GM21529 (cell line): ENCODE data around the gene SPAM1.
A peak's percentile ranks its signal among the peaks of the same experiment; 100 is the strongest.
"Not testable (repeated sequence)": the region's sequence is repeated elsewhere in the genome, so short reads cannot be mapped to it uniquely, and the experiment has no call there.

Source experiments
- ATAC-seq: cut with Tn5 transposase; IDR thresholded peaks from one replicate; pipeline ENCODE4 v1.9.1; 2021; ENCODE audit not compliant: unreplicated experiment

Gene SPAM1, protein sequence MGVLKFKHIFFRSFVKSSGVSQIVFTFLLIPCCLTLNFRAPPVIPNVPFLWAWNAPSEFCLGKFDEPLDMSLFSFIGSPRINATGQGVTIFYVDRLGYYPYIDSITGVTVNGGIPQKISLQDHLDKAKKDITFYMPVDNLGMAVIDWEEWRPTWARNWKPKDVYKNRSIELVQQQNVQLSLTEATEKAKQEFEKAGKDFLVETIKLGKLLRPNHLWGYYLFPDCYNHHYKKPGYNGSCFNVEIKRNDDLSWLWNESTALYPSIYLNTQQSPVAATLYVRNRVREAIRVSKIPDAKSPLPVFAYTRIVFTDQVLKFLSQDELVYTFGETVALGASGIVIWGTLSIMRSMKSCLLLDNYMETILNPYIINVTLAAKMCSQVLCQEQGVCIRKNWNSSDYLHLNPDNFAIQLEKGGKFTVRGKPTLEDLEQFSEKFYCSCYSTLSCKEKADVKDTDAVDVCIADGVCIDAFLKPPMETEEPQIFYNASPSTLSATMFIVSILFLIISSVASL

DNA sequence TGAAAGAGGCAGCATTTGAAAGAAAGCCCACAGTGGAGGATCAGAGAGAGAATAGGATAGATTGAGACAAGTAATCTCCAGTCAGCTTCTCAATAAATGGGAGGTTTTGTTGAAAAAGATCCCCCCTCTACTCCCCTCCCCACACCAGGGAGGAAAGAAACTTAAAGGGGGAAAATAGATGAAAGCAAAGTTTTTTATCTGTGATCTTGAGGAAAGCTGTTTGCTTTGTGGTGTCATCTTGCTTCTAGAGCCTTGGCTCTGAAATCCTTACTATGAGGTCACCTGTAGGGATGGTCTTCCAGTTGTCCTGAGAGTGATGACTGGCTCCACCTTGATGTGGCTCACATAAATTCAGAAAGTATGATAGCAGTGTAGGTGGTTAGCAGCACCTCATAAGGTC is at the start of gene SPAM1:
Gene SPAM1, plus strand, starts transcription at position 301 of the 400 bp plus-strand sequence. CDS start 28,330 bp downstream, outside the sequence.
- ATAC-seq: no peak

DNA sequence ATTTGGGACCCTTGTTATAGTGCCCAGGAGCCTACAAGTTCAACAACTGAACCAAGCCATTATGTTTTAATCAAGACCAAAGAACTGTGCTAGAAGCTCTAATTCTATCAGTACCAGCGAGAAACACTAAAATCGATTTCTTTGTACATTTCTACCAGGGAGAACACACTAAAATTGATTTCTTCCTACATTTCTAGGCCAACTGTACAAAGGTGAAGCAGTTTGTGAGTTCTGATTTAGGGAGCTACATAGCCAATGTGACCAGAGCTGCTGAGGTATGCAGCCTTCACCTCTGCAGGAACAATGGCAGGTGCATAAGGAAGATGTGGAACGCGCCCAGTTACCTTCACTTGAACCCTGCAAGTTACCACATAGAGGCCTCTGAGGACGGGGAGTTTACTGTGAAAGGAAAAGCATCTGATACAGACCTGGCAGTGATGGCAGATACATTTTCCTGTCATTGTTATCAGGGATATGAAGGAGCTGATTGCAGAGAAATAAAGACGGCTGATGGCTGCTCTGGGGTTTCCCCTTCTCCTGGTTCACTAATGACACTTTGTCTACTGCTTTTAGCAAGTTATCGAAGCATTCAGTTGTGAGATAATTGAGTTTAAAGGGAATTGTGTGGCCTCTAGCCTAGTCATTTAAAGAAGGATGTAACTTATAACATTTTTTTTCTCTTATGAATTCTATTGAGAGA is 48.3 kb upstream of the SPAM1 start:
- ATAC-seq: no peak

DNA sequence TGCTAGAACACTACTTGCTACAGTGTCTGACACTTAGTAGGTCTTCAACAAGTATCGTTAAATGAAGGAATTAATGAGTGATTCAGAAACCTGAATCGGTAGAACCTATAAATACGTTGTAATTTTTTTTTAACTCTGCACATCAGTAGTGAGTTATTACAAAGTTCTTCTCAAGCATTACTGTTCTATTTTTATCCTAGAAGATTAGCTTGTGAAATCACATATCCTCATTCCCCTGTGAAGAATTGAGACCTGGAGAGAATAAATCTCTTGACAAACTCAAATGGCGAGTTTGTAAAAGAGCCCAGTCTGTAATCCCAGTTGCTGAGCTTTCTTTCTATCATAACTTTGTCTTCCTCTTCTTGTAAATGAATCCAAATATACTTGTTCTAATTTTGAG is 45.4 kb upstream of the SPAM1 start:
- no peak for ATAC-seq

DNA sequence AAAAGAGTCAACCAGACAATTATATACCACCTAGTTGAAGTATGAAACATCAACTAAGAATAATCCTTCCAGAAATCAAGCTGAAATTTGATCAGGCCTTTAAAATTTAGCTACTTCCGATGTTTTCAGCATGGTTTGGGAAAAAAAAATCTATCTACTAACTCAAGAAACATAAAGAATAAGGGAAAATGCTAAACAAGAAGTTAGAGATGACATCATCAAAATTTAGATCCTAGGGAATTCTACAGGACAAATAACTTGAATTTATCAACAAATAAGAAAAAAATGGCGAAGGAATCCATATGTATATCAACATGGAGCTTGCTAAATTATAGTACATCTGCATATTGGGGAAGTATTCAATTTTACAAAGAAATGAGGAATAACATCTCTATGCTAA is 43.7 kb upstream of the SPAM1 start:
- no peak for ATAC-seq

DNA sequence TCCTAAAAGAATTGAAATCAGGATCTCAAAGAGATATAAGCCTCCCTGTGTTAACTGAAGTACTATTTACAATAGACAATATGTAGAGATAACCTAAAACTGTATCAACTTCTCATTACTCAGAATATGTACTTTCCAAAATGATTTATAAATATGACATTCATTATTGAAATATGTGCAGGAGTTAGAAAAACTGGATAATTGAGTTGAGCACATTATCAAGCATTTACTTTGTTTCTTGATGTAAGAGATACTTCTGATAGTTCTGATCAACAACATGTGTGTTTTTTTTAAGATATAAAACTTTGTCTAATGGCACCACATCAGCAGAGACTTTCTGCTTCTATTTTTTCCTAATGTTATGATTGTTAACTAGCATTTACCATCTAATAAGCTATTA is 41.9 kb upstream of the SPAM1 start:
- ATAC-seq: no peak

DNA sequence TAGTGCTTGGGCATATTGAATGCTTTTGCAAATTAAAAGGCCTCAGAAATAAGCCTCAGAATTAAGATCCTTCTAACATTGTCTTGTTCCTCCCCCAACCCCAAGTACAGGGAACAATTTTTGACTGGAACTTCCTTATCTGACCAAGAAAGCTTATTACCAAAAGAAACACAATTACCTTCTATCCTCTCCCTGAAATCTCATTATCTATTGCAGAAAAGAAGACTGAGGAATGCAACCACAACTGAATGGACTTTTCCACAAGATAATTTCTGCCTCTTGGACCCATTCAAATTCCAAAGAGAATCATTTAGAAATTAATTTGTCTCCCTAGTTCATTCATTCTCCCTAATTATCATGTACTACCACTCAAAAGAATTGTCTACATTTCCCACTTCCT is 36.8 kb upstream of the SPAM1 start:
- no peak for ATAC-seq

DNA sequence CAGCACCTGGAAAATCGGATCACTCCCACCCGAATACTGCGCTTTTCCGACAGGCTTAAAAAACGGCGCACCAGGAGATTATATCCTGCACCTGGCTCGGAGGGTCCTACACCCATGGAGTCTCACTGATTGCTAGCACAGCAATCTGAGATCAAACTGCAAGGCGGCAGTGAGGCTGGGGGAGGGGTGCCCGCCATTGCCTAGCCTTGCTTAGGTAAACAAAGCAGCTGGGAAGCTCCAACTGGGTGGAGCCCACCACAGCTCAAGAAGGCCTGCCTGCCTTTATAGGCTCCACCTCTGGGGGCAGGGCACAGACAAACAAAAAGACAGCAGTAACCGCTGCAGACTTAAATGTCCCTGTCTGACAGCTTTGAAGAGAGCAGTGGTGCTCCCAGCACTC is 30.3 kb upstream of the SPAM1 start:
- not testable (repeated sequence) for ATAC-seq

DNA sequence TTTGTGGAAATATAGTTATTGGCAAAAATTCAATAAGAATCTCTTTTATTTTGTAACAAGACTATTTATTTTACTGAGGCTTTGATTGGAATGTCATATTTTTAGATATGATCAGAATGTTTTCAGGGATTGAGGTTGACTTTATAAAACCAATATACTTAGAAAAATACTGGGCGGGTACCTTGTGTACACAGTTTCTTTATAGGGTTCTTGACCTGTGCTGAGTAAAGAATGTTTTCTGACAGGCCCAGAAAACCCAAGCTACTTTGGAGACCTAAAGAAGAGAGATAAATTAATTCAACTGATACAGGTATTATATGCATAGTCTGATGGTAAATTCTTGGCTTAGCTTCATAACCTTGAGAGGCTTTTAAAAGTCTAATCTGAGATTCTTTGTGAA is 23.9 kb upstream of the SPAM1 start:
- no peak for ATAC-seq

DNA sequence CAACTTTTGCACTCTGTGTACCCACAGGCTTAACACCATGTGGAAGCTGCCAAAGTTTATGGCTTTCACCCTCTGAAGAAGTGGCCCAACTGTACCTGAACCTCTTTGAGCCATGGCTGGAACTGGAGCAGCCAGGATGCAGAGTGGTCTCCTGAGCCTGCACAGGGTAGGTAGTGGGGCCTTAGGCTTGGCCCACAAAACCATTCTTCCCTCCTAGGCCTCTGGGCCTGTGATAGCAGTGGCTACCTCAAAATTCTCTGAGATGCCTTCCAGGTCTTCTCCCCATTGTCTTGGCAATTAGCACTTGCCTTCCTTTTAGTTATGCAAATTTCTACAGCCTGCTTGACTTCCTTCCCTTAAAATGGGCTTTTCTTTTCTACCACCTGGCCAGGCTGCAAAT is 19.3 kb upstream of the SPAM1 start:
- no peak for ATAC-seq

DNA sequence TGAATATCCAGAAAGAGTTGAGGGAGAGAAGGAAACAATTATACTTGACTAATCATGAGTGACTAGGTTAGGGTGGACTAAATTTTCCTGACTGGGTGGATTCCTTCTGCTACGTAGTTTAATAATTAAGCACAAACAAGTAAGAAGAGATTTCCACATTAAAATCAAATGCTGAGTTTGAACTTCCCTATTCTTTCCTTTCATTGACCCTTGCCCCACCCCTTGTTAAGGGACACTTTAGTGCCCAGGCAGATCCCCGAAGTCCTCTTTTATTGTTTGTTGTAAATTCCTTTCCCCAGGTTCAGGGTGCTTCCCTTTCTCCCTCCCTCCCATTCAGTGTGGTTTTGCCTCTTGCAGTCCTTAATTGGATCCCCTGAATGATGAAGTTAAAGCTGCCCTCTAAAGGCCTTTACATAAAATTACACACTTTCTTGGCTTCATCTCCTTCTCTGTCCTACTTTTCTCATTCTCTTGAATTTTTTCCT is 8.8 kb upstream of the SPAM1 start:
- ATAC-seq: peak; percentile 56

DNA sequence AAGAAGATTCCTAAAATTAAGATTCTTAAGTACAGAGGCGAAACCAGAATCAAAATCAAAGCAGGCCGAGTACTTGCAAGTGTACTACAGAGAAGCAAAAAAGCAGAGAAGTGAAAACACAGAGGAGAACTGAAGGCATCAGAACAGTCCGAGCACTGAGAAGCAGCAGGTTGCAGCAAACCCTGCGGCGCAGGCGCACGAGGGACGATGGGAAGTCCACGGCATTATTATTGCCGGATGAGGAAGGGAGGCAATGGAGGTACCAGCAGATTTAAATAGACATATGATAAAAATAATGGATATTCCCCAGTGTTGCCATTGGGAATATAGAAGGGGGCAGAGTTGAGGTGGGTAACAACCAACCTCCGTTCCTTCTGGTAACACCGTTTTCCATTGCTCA is 7.2 kb upstream of the SPAM1 start:
- no peak for ATAC-seq

DNA sequence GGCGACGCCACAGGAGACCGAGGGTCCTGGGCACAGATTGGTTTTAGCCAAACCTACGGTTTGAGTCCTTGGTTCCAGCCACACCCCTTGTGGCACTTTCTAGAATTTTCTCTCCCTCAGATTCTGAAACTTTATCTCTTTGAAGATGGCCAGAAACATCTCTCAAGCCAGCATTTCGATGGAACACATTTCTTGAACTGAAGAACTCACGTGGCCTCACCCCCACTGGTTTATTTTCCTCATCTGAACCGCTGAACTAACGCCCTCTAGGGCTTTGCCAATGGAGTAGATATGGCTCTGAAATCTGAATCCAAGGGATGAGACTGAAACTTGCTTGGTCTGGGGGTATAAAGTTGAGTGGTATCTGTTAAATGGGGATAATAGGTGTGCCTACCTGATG is 6.7 kb upstream of the SPAM1 start:
- no peak for ATAC-seq

DNA sequence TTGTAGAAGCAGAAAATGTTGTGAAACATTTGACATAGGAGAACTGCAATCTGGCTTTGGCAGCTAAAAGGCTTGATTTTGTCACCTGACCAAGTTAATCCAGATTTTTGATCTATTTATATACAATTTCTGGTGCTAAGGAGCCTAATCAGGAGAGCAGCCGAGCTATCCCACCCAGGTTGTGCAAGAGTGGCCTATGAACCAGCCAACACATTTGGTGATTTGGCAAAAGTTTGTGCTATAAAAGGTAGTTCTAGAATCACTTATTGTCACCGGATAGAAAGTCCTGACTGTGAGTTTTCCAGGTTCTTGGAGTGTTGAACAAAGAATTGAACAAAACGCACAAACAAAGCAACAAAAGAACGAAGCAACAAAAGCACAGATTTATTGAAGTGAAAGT is 1.4 kb upstream of the SPAM1 start:
- ATAC-seq: no peak

DNA sequence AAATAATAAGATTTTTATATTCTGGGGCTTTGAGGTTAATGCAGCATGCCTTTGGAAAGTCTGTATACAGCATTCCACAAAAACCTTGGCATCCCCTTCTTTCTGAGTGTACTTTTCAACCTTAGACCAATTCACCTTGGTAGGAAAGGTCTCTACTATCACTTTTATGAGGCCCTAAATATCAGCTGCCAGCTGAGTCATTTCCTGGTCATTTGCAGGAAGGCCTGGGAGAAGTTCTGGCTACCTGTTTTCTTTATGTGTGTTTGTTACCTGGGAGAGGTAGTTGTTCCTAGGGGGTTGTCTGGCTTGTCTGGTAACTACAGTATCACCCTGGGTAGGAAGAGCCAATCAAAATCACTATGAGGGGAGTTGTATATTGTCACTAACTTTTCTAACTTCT is 4.1 kb downstream of the SPAM1 start:
- ATAC-seq: no peak

DNA sequence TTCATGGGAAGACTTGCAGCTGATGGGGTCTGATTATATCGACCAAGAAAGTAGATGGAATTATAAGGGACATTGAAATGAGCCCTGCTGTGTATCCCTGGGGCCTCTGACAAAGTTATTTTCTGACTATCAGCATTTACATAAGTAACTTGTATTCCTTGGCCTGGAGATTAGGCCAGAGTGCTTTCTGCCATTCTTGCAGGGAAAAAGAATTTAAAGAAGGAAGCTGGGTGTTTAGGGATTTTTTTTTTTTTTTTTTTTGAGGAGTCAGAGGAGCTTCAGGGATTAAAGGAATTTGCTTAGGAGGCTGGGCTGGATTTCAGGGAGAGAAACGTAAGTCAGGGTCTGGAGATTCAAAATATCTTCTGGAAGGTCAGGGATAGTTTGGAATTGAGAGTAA is 4.6 kb downstream of the SPAM1 start:
- no peak for ATAC-seq

DNA sequence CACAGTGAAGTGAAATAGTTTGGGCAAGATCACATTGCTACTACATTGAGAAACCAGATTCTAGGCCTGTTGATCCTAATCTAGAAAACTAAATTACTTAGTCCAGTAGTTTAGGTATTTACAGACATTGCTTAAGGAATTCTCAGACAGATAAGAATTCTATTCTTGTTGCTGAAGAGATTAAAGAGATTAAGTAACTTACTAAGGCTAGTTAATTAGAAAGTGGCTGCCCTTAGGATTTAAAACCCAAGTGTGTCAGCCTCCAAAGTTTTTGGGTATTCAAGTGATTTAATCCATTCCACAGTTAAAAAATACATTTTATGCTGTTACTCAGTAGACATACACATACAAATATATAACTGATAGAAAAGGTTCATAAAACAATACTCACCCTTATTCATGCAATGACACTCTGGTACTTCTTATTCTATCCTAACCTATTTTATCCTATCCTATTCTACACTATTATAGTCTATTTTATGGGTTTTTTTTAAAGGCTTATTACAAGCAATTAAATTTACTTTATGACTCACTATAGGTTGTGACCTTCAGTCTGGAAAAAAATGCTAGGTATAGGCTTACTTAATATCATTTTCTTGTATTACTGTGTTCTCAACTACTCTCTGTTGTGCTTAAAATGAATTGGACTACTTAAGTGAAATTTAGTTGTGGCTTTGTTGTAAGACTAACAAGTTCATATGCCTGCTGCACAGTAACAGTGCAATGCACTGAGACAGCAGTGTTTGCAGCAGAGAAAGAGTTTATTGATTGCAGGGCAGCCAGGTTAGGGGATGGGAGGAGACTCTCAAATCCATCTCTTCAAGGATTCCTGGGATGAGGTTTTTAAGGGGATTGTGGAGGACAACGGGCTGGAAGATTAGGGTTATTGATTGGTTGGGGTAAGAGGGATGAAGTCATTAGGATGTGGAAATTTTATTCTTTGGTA is 10.7 kb downstream of the SPAM1 start:
- ATAC-seq: no peak

DNA sequence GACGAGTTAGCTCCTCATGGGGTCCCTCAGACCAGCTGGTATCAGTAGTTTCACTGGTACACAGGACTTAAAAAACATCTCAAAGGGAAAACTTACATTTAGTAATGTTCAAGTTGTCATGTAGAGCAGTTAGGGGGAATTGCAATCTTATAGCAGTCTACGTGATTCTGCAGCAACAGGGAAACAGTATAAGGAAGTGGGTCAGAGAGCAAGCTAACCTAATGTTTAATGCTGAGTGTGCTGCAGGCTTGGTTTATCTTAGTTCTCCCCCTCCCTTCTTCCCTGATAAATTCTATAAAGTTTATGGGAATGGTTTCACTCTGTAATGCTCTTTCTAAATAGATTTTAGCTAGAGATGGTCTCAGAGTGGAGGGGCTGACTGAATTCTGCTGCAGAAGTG is 11.3 kb downstream of the SPAM1 start:
- ATAC-seq: no peak

DNA sequence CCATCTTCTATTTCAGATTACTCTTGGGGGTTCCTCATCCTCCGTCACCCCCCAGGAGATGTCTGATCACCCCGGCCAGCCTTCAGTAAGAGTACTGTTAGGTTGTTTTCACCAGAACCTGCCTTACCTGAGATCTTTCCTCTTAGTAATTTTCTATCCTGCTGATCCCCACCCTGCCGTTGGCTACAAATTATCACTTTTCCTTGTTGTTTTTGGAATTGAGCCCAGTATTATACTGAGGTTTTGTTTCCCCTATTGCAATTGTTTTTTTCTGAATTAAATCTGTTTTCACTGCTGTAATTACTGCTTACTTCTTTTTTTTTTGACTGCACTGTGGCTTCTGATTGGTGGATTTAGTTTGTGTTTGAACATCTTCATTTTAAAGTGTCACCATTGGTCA is 14.7 kb downstream of the SPAM1 start:
- ATAC-seq: no peak

DNA sequence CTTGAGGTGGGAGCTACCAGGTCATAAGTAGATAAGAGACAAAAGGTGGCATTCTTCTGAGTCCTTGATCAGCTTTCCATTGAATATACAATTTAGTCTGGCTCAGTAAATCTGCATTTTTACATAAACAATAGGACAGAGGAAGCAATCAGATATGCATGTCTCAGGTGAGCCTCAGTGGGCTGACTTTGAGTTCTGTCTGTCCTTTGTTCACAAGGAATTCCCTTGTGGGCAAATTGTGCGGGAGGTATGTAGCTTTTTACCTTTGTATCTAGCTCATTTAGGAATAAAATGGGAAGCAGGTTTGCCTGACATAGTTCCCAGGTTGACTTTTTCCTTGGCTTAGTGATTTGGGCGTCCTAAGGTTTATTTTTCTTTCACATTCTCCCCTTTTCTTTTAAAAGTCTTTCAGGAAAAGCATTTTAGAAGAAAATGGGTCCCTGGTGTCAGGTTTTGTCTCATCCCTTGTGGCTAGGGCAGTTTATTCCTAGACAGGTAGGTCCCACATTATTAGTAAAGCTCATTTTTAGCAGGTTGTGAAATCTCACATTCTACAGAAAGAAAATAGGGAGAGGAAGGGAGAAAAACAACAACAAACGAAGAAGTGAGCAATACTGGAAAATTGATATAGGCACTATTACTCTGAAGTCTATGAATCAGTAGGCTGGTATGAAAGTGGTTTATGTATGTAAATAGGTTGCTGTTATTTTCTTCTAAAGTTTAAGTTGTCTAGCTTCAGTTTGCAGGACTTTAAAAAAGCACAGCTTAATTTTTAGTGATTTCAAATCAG is 16.5 kb downstream of the SPAM1 start:
- no peak for ATAC-seq

DNA sequence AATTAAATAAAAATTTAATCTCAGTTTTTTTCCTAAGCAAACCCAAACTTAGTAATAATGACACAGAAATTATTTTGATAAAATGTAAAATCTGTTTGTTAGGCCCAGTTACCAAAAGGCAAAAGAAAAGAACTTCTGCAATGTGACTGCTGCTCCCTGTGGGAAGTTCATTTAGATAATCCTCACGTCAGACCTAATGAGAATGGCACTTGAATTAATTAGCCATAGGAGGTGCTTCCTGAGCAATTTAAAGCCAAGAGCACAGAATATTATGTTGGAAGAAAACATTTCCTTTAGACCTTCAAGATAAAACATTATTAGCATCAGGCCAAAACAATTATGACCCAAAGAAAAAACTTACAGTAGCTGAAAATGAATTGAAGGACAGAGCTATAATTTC is 19.4 kb downstream of the SPAM1 start:
- ATAC-seq: no peak
